ENCODE data around the gene AP3S1. TPM values are rescaled to one million over a fixed set of nuclear protein-coding genes. Genes with fewer than 3 reads are reported as not detected.

Gene AP3S1
- 60.6 to 81.4 TPM (median 77.6 TPM) in 5 replicates for total RNA-seq (2022; extraction: Qiagen RNA extraction)

GRCh38 chr5:115841382-115842088, at the start of gene AP3S1, which contains the start of gene ATG12:
Gene AP3S1 (plus strand): TSS chr5:115841935. CDS start chr5:115842038, 103 bp downstream.
Gene ATG12 (minus strand): TSS chr5:115841565. CDS start chr5:115841552, 13 bp downstream.

GRCh38 chr5:115816226-115817081, 25.3 kb upstream of the AP3S1 start, which contains the start of gene CDO1:
Gene CDO1 (minus strand): TSS chr5:115816659. CDS start chr5:115816397, 262 bp downstream.

GRCh38 chr5:115962239-115962564, 120.5 kb downstream of the AP3S1 start, which contains the start of gene LVRN:
Gene LVRN (plus strand): TSS chr5:115962475. CDS start chr5:115962618, 143 bp downstream.

Other genes starting within 250 kb of the AP3S1 start
- gene TICAM2, start 239.5 kb upstream of the AP3S1 start, total RNA-seq (2022; extraction: Qiagen RNA extraction): 0.66 to 1.3 TPM (median 1.1 TPM) in 5 replicates
- 43.8 to 58.1 TPM (median 49.2 TPM) in 5 replicates for gene TMED7, start 215.9 kb upstream of the AP3S1 start, total RNA-seq (2022; extraction: Qiagen RNA extraction)
- gene CDO1, start 25.3 kb upstream of the AP3S1 start, total RNA-seq (2022; extraction: Qiagen RNA extraction): not detected in 5 replicates
- gene ATG12, start 370 bp upstream of the AP3S1 start, total RNA-seq (2022; extraction: Qiagen RNA extraction): 41.9 to 48.7 TPM (median 46.1 TPM) in 5 replicates
- gene LVRN, start 120.5 kb downstream of the AP3S1 start, total RNA-seq (2022; extraction: Qiagen RNA extraction): 0.03 to 0.16 TPM (median 0.06 TPM) in 4 of 5 replicates, not detected in the other
- 0.11 to 0.31 TPM (median 0.25 TPM) in 5 replicates for gene ARL14EPL, start 190.5 kb downstream of the AP3S1 start, total RNA-seq (2022; extraction: Qiagen RNA extraction)
- 35.5 to 38.6 TPM (median 36.6 TPM) in 5 replicates for gene COMMD10, start 243.1 kb downstream of the AP3S1 start, total RNA-seq (2022; extraction: Qiagen RNA extraction)